HEK293T (cell line): Measurements from ENCODE around the gene CAPN15.
A peak's percentile ranks its signal among the peaks of the same experiment; 100 is the strongest.

ENCODE experiments used
- CTCF ChIA-PET: fragments of 350-600 bp; formaldehyde crosslinking; extraction: SDS; loops from one replicate; lab custom pipeline; 2021; ENCODE audit warnings: antibody characterized with exemption, inconsistent platforms; lab: Yijun Ruan, JAX
- POLR2A ChIA-PET: fragments of 350-600 bp; formaldehyde crosslinking; extraction: SDS; loops from one replicate; lab custom pipeline; 2020; ENCODE audit warnings: antibody characterized with exemption, inconsistent platforms; lab: Yijun Ruan, JAX
- DNase-seq: peaks from one replicate; pipeline ENCODE4 v3.0.0; 2012; ENCODE audit warnings: mixed read lengths; ENCODE audit errors: extremely low spot score
- ARNT ChIP-seq: fragments of 450-650 bp; IDR thresholded peaks from 2 replicates; pipeline ENCODE4 v1.6.1; 2017; ENCODE audit warnings: mild to moderate bottlenecking
- BHLHE40 ChIP-seq: fragments of 450-650 bp; IDR thresholded peaks from 2 replicates; pipeline ENCODE4 v1.6.1; 2016; ENCODE audit warnings: mild to moderate bottlenecking, moderate library complexity, borderline replicate concordance
- CTBP1 ChIP-seq: fragments of 450-650 bp; IDR thresholded peaks from 2 replicates; pipeline ENCODE4 v1.6.1; 2016; ENCODE audit warnings: borderline replicate concordance
- ELF4 ChIP-seq: fragments of 450-650 bp; IDR thresholded peaks from 2 replicates; pipeline ENCODE4 v1.6.1; 2017; ENCODE audit warnings: antibody characterized with exemption
- FOXA1 ChIP-seq: fragments of 450-650 bp; IDR thresholded peaks from 2 replicates; pipeline ENCODE4 v1.6.1; 2016; ENCODE audit warnings: mild to moderate bottlenecking
- FOXK2 ChIP-seq: fragments of 450-650 bp; IDR thresholded peaks from 2 replicates; pipeline ENCODE4 v1.6.1; 2016; ENCODE audit warnings: mild to moderate bottlenecking
- FOXM1 ChIP-seq: fragments of 450-650 bp; IDR thresholded peaks from 2 replicates; pipeline ENCODE4 v1.6.1; 2017; ENCODE audit warnings: mild to moderate bottlenecking, borderline replicate concordance
- HDGF ChIP-seq: fragments of 450-650 bp; IDR thresholded peaks from 2 replicates; pipeline ENCODE4 v1.6.1; 2017; ENCODE audit warnings: antibody characterized with exemption, borderline replicate concordance
- L3MBTL2 ChIP-seq: fragments of 450-650 bp; conservative IDR thresholded peaks from 2 replicates; pipeline ENCODE4 v1.6.1; 2016; ENCODE audit warnings: mild to moderate bottlenecking
- LEF1 ChIP-seq: fragments of 450-650 bp; IDR thresholded peaks from 2 replicates; pipeline ENCODE4 v1.6.1; 2017; ENCODE audit warnings: mild to moderate bottlenecking, borderline replicate concordance
- NFRKB ChIP-seq: fragments of 450-650 bp; IDR thresholded peaks from 2 replicates; pipeline ENCODE4 v1.6.1; 2016; ENCODE audit warnings: mild to moderate bottlenecking, moderate library complexity
- PKNOX1 ChIP-seq: fragments of 450-650 bp; IDR thresholded peaks from 2 replicates; pipeline ENCODE4 v1.6.1; 2016
- SP1 ChIP-seq: fragments of 450-650 bp; IDR thresholded peaks from 2 replicates; pipeline ENCODE4 v1.6.1; 2017
- SUZ12 ChIP-seq: fragments of 450-650 bp; IDR thresholded peaks from 2 replicates; pipeline ENCODE4 v1.6.1; 2016; ENCODE audit warnings: mild to moderate bottlenecking
- TARDBP ChIP-seq: fragments of 450-650 bp; IDR thresholded peaks from 2 replicates; pipeline ENCODE4 v1.6.1; 2016
- ZNF384 ChIP-seq: fragments of 450-650 bp; IDR thresholded peaks from 2 replicates; pipeline ENCODE4 v1.6.1; 2016

Gene CAPN15

DNA sequence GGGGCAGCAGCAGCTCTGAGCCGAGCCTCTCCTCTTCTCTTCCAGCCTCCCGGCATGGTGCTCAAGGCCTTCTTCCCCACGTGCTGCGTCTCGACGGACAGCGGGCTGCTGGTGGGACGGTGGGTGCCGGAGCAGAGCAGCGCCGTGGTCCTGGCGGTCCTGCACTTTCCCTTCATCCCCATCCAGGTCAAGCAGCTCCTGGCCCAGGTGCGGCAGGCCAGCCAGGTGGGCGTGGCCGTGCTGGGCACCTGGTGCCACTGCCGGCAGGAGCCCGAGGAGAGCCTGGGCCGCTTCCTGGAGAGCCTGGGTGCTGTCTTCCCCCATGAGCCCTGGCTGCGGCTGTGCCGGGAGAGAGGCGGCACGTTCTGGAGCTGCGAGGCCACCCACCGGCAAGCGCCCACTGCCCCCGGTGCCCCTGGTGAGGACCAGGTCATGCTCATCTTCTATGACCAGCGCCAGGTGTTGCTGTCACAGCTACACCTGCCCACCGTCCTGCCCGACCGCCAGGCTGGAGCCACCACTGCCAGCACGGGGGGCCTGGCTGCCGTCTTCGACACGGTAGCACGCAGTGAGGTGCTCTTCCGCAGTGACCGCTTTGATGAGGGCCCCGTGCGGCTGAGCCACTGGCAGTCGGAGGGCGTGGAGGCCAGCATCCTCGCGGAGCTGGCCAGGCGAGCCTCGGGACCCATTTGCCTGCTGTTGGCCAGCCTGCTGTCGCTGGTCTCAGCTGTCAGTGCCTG is 46.7 kb downstream of the CAPN15 start:
- no peak for TF ChIP-seq L3MBTL2
- no peak for TF ChIP-seq FOXA1
- TF ChIP-seq SUZ12: no peak
- POLR2A ChIA-PET: no interaction called here
- CTCF ChIA-PET: no interaction called here
- no peak for DNase-seq

DNA sequence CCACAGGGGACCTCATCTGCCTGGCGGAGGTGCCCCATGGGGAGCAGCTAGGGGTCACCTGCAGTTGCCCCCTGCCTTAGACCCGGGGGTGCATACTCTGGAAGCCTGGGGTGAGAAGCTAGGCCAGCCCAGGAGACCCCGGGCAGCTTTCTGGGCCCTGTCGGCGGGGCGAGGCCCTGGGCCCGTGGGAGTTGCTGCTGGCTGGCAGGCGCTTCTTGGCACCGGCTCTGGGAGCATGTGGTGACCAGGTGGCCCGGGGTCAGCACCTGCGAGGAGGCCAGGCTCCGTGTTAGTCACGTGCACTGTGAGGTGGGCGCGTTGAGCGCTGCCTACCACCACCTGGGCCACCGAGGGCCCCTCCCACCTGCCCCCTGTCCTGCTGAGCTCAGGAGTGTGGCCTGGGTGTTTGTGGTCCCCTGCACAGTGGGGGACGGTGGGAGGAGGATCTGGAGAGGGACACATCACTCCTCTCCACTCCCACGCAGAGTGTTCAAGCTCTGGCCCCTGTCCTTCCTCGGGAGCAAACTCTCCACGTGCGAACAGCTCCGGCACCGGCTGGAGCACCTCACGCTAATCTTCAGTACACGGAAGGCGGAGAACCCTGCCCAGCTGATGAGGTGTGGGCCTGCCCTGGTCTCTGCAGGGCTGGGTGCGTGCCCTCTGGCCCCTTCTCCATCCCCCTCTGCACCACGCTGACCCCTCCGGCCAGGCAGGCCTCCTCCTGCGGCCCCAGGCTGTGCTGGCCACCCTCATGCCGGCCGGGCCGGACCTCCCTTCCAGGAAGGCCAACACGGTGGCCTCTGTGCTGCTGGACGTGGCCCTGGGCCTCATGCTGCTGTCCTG is 48.1 kb downstream of the CAPN15 start:
- DNase-seq: no peak
- ChIA-PET POLR2A (no interaction called here), CTCF (no interaction called here)
- no peak for TF ChIP-seq ELF4
- TF ChIP-seq NFRKB: no peak

- no peak for DNase-seq
- ChIA-PET POLR2A (interaction anchor here (0.6 to 1.1 kb wide), 2 partner anchors 9 to 49 kb away, joined by 3 read pairs; partner anchors contain the start of gene CAPN15), CTCF (no interaction called here)
- no peak for TF ChIP-seq ZNF384
- TF ChIP-seq LEF1: no peak
- no peak for TF ChIP-seq SUZ12
- no peak for TF ChIP-seq FOXA1
- no peak for TF ChIP-seq ARNT
- TF ChIP-seq NFRKB: no peak
- TF ChIP-seq HDGF: no peak
- TF ChIP-seq TARDBP: no peak
These were observed 48.8 kb downstream of the CAPN15 start for GRCh38 chr16:576197-576822.

GRCh38 chr16:576823-577201 is 49.3 kb downstream of the CAPN15 start:
- CTCF ChIA-PET: interaction anchor here (0.7 kb wide), 1 partner anchor 76 kb away, joined by 3 read pairs; no protein-coding TSS in a partner anchor
- POLR2A ChIA-PET: interaction anchor here (0.6 to 1.1 kb wide), 2 partner anchors 9 to 50 kb away, joined by 3 read pairs; partner anchors contain the start of gene CAPN15

DNA sequence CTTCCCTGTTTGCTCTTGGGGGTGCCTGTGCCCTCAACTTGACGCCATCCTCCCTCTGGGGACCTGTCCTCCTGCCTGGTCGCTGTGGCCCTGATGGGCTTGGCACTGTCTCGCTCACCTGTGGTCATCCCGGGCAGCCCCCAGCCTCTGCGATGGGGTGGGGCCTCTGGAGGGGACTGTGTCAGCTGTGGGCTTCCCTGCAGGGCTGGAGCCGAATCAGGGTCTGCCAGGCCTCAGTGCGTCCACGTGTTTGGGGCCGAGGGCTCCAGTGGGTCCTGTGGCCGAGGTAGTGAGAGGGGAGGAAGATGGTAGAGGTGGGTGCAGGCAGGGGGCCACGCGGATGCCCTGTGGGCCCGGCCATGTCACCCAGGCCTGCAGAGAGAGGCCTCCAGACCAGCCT is 50.3 kb downstream of the CAPN15 start:
- DNase-seq: no peak
- ChIA-PET POLR2A (interaction anchor here (1.5 kb wide), 1 partner anchor 11 kb away, joined by 3 read pairs; no protein-coding TSS in a partner anchor), CTCF (no interaction called here)
- no peak for TF ChIP-seq ELF4

More at GRCh38 chr16:576823-577201, 49.3 kb downstream of the CAPN15 start:
- no peak for TF ChIP-seq ELF4
- no peak for TF ChIP-seq SP1
- TF ChIP-seq FOXA1: no peak
- no peak for TF ChIP-seq PKNOX1
- TF ChIP-seq HDGF: no peak
- TF ChIP-seq NFRKB: no peak
- TF ChIP-seq TARDBP: no peak
- no peak for TF ChIP-seq CTBP1
- TF ChIP-seq FOXK2: no peak
- TF ChIP-seq SUZ12: no peak
- TF ChIP-seq ZNF384: no peak
- no peak for TF ChIP-seq FOXM1
- no peak for TF ChIP-seq L3MBTL2
- no peak for TF ChIP-seq BHLHE40
- TF ChIP-seq LEF1: no peak
- DNase-seq: no peak

DNA sequence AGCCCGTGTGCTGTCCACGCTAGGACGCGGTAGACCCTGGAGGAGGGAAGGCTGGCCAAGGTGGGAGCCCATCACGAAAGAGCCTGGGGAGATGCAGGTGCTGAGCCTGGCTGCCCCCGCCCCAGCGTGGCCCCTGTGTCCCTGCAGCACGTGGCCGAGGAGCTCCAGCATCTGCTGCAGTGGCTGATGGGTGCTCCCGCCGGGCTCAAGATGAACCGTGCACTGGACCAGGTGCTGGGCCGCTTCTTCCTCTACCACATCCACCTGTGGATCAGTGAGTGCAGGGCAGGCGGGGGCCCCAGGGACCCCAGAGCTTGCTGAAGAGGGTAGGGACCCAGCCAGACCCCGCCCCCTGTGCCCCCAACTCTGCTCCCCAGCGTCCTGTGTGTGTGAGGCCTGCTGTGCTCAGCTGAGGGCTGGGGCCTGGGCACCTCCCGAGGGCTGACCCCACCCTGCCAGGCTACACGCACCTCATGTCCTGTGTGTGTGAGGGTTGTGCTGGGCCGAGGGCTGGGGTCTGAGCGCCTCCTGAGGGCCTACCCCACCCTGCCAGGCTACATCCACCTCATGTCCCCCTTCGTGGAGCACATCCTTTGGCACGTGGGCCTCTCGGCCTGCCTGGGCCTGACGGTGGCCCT is 50.8 kb downstream of the CAPN15 start:
- no peak for DNase-seq
- TF ChIP-seq CTBP1 (no peak), SUZ12 (no peak), BHLHE40 (no peak), HDGF (no peak), L3MBTL2 (no peak), SP1 (no peak), TARDBP (no peak), FOXK2 (no peak)
- CTCF ChIA-PET: no interaction called here
- POLR2A ChIA-PET: interaction anchor here (1.5 kb wide), 1 partner anchor 10 kb away, joined by 3 read pairs; no protein-coding TSS in a partner anchor

GRCh38 chr16:578870-579405 is 51.4 kb downstream of the CAPN15 start:
- ChIA-PET POLR2A (interaction anchor here (1.5 kb wide), 1 partner anchor 10 kb away, joined by 3 read pairs; no protein-coding TSS in a partner anchor), CTCF (no interaction called here)
- no peak for TF ChIP-seq FOXK2
- TF ChIP-seq HDGF: no peak
- TF ChIP-seq BHLHE40: no peak
- no peak for TF ChIP-seq ZNF384
- TF ChIP-seq NFRKB: no peak
- no peak for TF ChIP-seq FOXM1
- TF ChIP-seq TARDBP: no peak
- no peak for TF ChIP-seq LEF1
- no peak for TF ChIP-seq SUZ12
- no peak for TF ChIP-seq ELF4
- no peak for TF ChIP-seq CTBP1
- peak; percentile 80 for DNase-seq
